Epithelial cell of proximal tubule (primary cell): Measurements from ENCODE around the gene WNT10A. TPM values are rescaled to one million over a fixed set of nuclear protein-coding genes. Genes with fewer than 3 reads are reported as not detected.

Experiments
- DNase-seq: peaks from one replicate; pipeline ENCODE4 v3.0.0-alpha.2; 2011; ENCODE audit warnings: low read depth
- H3K4me3 ChIP-seq: 2 replicates; pipeline ENCODE4 v1.5.1; 2011; ENCODE audit warnings: low read depth, mild to moderate bottlenecking, low read length
- CTCF ChIP-seq: conservative IDR thresholded peaks from 2 replicates; pipeline ENCODE4 v1.5.1; 2012; ENCODE audit warnings: low read depth, mild to moderate bottlenecking, low read length
- total RNA-seq: library from RNA; depleted of rRNA; stranded (reverse); fragments of >200 nt; gene quantifications from 2 replicates; pipeline ENCODE4 v1.2.3, GENCODE V29; 2015

Gene WNT10A
- total RNA-seq, 1 donor from 2014 or later = 1.2 TPM

- H3K4me3 ChIP-seq = no peak overlapping the region
- no peak for DNase-seq
- no peak for TF ChIP-seq CTCF
These were observed 18.9 kb upstream of the WNT10A start for GRCh38 chr2:218861645-218862318.

- H3K4me3 ChIP-seq = no peak overlapping the region
- no peak for TF ChIP-seq CTCF
- no peak for DNase-seq
These were observed 17.6 kb upstream of the WNT10A start for GRCh38 chr2:218863021-218863520.

- H3K4me3 ChIP-seq = no peak overlapping the region
- no peak for DNase-seq
- TF ChIP-seq CTCF = no peak
These were observed 15.3 kb upstream of the WNT10A start for GRCh38 chr2:218865396-218865795.

- TF ChIP-seq CTCF = no peak
- H3K4me3 ChIP-seq = no peak overlapping the region
- no peak for DNase-seq
These were observed 14.7 kb upstream of the WNT10A start for GRCh38 chr2:218865999-218866398.

GRCh38 chr2:218867900-218868299 is 12.8 kb upstream of the WNT10A start:
- DNase-seq = no peak
- TF ChIP-seq CTCF = no peak
- H3K4me3 ChIP-seq = no peak overlapping the region

GRCh38 chr2:218869064-218869463 is 11.6 kb upstream of the WNT10A start:
- H3K4me3 ChIP-seq = no peak overlapping the region
- TF ChIP-seq CTCF = no peak

GRCh38 chr2:218870984-218871344 is 9.7 kb upstream of the WNT10A start:
- H3K4me3 ChIP-seq = no peak overlapping the region
- no peak for TF ChIP-seq CTCF
- DNase-seq = no peak

More at GRCh38 chr2:218869064-218869463, 11.6 kb upstream of the WNT10A start:
- DNase-seq = no peak
